H1 (cell line): ENCODE results near the gene MCM9. TPM values are rescaled to one million over a fixed set of nuclear protein-coding genes. Genes with fewer than 3 reads are reported as not detected.

Experiments
- CTCF ChIP-seq, 3 experiments: IDR thresholded peaks; 1 replicate in 2 of 3; 2 replicates in 1 of 3; pipeline versions ENCODE4 v1.5.1 to v1.6.1; 2011; ENCODE audit warnings: low read length in 3 of 3, mild to moderate bottlenecking in 3 of 3, inconsistent platforms in 2 of 3, low read depth in 1 of 3, moderate library complexity in 1 of 3; ENCODE audit not compliant: insufficient read depth in 1 of 3; ENCODE audit errors: control extremely low read depth in 1 of 3
- KDM5A ChIP-seq: fragments of 200-600 bp; IDR thresholded peaks from 2 replicates; pipeline ENCODE4 v1.7.1; 2012; ENCODE audit warnings: mild to moderate bottlenecking, low read length, inconsistent platforms, mixed read lengths
- NRF1 ChIP-seq: IDR thresholded peaks from 2 replicates; pipeline ENCODE4 v1.6.1; 2011; ENCODE audit warnings: mild to moderate bottlenecking, low read depth, low read length, improper control_type of control experiment
- POU5F1 ChIP-seq: IDR thresholded peaks from 2 replicates; pipeline ENCODE4 v1.6.1; 2011; ENCODE audit warnings: low read depth, mild to moderate bottlenecking, low read length, moderate library complexity
- SIRT6 ChIP-seq: IDR thresholded peaks from one replicate; pipeline ENCODE4 v1.7.1; 2012; ENCODE audit warnings: low read length, inconsistent platforms
- TAF7 ChIP-seq: optimal IDR thresholded peaks from 2 replicates; pipeline ENCODE3; 2011; ENCODE audit warnings: low read depth, mild to moderate bottlenecking, inconsistent platforms, low read length, moderate library complexity, borderline replicate concordance
- polyA plus RNA-seq, 7 experiments: library from polyadenylated mRNA; depleted of rRNA in 3 of 7; stranded (reverse) in 5 of 7; unstranded in 2 of 7; fragments of >200 nt in 5 of 7; fragments of 200-250 nt in 2 of 7; gene quantifications; 1 replicate in 5 of 7; 2 replicates in 1 of 7; 4 replicates in 1 of 7; pipeline versions ENCODE4 v1.2.1 to v1.2.3, GENCODE V29; 2011 to 2013; ENCODE audit warnings: missing spikeins in 2 of 7, mixed read lengths in 2 of 7
- total RNA-seq: library from RNA; stranded (reverse); fragmentation: NEBNext Ultra II Directional; extraction: Animal tissue kit (Norgen Biotek cat#: 25700); gene quantifications from 2 replicates; pipeline ENCODE4 v1.2.1, GENCODE V29; 2021
- TF ChIP-seq, protein P1 (sequence below): IDR thresholded peaks from 2 replicates; pipeline ENCODE4 v1.6.1; 2012; ENCODE audit warnings: low read length, inconsistent platforms
- TF ChIP-seq, protein P2 (sequence below): IDR thresholded peaks from 2 replicates; pipeline ENCODE4 v1.6.1; 2012; ENCODE audit warnings: inconsistent platforms

Gene MCM9
- total and polyA plus RNA-seq, 2 of the 8 experiments (the other 6 are each of a cell fraction or from before 2014, with no cell fraction given) = 3.7 to 11.4 TPM

GRCh38 chr6:118800394-118801071 lies 134.4 kb downstream of the MCM9 start (continued):
- TF ChIP-seq NRF1 = no peak
- no peak for TF ChIP-seq POU5F1
- no peak for TF ChIP-seq TAF7
- TF ChIP-seq SIRT6 = no peak
- no peak for TF ChIP-seq KDM5A
- peak in 2 of 3 experiments; percentile 74 to 93; a peak in 3 of 4 replicates for TF ChIP-seq CTCF (IDR thresholded peaks at IDR 0.05; ENCODE audit: control extremely low read depth in 1 of 3, insufficient read depth in 1 of 3, low read depth in 1 of 3, low read length in 3 of 3)
- TF ChIP-seq, protein P1, sequence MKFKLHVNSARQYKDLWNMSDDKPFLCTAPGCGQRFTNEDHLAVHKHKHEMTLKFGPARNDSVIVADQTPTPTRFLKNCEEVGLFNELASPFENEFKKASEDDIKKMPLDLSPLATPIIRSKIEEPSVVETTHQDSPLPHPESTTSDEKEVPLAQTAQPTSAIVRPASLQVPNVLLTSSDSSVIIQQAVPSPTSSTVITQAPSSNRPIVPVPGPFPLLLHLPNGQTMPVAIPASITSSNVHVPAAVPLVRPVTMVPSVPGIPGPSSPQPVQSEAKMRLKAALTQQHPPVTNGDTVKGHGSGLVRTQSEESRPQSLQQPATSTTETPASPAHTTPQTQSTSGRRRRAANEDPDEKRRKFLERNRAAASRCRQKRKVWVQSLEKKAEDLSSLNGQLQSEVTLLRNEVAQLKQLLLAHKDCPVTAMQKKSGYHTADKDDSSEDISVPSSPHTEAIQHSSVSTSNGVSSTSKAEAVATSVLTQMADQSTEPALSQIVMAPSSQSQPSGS = no peak
- TF ChIP-seq, protein P2, sequence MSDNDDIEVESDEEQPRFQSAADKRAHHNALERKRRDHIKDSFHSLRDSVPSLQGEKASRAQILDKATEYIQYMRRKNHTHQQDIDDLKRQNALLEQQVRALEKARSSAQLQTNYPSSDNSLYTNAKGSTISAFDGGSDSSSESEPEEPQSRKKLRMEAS = peak; percentile 41; the same call in 1 of the 2 replicates
